ENCODE results near the gene LGALSL.

DNA sequence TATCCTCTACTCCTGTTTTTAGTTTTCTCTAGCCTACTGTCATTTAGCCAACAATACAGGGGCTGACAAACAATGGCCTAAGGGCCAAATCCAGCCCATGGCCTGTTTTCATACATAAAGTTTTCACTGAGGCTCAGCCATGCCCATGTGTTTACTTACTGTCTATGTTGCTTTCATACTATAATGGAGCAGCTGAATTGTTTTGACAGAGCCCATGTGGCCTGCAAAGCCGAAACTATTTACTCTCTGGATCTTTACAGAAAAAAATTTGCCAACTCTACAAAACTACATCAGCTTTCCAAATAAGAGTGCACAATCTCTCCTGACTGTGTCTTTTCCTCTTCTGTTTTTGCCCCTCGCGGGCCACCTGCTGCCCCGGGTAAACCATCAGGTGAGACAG, 24.0 kb downstream of the LGALSL start:
- TF ChIP-seq GATA2 (IDR thresholded peaks at IDR 0.05; ENCODE audit: low read depth, low read length) (no peak), GATA3 (IDR thresholded peaks at IDR 0.05; ENCODE audit: low read depth, low read length) (no peak)

All from SH-SY5Y (cell line).